NCI-H1436 (cell line): ENCODE results near the gene IGBP1.
"Not testable (repeated sequence)": the region's sequence is repeated elsewhere in the genome, so short reads cannot be mapped to it uniquely, and the experiment has no call there.

Experiments used
- DNase-seq: peaks from one replicate; lab custom pipeline; 2025; lab: John Stamatoyannopoulos, UW

The IGBP1 gene

DNA sequence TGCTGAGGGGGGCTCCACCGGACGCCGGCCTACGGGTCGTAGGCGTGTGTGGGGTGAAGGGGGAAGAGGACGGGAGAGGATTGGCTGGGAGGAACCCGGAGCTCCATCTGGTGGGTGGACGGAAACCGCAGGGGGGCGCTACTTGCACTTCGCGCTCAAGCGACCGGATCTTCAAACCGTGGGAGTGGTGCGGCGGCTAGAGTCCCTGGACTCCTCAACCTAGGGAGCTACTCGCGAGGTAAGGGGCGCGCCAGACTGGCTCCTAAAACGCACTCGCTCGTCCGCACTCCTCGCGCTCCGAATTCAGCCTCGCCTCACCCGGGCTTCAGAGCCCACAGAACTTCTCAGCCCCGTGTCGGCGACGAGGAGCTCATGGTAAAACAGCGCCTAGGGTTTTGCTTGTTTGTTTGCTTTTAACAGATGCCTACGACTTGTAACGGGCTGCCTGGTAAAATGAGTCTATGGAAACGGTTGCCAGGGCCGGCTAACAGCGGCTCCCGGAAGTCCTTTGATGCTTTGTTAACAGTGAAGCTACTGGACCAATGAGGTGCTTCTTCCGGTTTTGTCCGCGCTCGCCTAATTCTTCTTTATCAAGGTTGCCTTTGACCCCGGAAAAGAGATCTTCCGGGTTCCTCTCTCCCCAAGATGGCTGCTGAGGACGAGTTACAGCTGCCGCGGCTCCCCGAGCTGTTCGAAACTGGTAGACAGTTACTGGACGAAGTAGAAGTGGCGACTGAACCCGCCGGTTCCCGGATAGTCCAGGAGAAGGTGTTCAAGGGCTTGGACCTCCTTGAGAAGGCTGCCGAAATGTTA, at the start of gene IGBP1:
TSS of gene IGBP1 (plus strand) at position 145 of the 813 bp plus-strand sequence. CDS start at position 646, 501 bp downstream.
- DNase-seq: peak; percentile 93

DNA sequence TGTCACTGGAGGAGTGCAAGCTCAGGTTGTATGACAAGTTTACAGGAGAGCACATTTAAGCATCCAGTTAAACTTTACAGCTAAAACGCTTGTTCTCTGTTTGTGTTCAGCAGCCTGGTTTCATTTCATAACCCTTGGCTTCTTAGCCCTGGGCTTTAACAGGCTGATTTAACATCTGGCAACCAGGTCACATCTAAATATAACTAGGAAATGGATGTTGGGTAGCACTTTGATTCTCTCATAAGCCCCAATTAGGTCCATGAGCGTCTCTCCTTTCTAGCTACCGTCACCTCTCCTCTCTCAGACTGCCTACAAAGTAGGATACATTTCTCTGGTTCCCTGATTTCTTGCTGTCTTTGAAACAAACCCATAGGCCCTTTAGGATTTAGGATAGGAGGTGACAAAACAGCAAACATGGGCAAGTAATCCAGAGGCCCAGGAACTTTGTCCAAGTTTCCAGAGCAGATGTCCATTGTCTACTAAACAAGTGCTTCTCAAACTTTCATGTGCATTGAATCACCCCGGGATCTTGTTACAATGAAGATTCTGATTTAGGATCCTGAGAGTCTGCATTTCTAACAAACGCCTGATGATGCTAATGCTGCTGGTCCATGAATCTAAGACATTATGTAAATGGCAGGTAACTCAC, 48.5 kb upstream of the IGBP1 start:
- DNase-seq: no peak

DNA sequence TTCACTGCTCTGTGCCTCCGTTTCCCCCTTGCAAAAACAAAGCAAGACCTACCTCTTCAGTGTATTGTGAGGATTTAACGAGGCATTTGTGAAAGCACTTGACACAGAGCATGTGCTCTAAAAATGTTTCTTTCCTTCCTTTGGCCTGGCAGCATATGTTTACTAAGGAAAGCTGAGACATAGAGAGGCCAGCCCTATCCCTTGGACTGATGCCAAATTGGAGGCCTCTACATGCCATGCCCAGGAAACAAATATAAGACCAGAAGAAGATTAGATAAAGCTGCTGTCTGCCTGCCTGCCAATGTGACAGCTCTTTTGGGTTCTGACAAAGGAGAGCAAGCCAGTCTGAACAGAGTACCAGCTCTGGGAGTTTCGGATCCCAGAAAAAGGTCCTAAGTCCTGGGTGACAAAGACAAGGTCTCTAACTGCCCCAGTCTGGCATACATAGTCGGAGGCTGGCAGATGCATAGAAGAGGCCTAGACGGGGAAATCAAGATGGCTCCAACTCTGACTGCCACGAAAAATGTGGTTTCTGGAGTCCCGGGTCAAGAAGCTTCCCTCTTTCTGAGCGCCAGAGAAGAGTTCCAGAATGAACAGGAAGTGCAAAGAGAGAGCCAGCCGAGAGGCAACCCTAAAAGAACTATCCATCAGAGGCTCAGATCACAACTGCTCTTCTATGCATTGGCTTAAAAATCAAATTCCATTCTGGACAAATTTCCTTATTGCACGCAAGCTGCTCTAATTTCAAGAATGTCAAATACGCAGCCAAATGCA, 45.2 kb upstream of the IGBP1 start:
- DNase-seq: no peak

DNA sequence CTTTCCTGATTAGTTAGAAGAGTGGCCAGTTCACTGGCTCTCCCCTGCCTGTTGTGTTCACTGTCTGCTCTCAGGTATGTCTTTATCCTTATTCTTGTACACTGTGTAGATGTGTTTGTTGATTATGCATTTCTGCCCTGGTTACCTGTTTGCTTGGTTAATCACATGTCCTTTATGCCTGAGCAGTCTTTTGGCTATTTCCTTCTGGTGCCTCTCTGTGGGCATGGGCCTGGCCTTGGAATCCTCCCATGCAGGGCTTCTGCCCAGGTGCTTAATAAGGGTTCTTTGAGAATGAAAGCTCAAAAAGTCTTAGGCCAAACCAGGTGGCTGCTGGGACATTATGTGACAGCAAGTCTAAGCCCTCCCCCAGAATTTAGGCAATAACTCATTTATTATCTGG, 44.5 kb upstream of the IGBP1 start:
- no peak for DNase-seq

DNA sequence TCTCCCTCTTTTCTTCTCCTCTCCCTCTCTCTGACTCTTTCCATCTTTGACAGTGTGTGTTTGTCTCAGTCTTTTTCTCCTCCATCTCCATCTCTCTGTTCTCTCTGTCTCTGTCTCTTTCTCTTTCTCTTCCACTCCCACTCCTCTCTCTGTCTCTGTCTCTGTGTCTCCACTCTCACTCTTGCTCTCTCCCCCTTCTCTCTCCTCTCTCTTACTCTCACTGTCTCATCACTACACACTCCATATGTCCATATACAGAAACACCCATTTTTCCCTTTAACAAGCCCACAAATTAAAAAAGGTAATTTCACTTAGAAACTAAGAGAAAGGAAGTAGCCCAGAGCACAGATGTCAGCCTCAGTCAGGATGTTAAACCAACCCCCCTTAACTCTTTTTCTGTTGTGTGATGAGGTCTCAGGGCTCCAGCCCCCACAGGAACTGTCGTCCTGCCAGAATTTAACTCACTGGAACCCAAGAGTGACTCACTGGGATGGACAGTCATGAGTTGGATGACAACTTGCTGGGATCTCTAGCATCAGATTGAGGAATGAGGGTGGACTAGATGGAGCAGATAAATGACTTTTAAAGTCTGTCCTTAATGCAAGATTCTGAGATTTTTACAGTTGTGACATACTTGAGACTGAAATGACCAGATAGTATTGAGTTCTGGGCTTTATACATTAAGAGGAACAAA, 43.5 kb upstream of the IGBP1 start:
- no peak for DNase-seq

DNA sequence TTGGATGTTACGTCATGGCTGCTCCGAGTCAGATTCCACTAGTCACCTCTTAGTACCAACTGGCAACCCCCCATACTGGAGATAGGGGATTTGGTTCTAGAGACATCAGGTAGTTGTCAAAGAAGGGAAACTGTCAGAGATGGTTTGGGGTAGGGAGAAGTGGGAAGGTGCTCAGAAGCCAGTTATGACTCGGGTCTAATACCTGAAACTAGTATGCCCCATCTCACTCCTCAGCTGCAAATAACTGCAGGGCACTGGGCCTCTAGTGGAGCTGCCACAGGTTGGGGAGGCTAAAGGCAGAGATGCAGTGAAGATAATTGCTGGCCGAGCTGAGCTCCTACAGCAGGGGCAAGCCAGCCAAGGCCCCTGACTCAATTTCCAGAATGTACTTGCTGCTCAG, 41.0 kb upstream of the IGBP1 start:
- no peak for DNase-seq

DNA sequence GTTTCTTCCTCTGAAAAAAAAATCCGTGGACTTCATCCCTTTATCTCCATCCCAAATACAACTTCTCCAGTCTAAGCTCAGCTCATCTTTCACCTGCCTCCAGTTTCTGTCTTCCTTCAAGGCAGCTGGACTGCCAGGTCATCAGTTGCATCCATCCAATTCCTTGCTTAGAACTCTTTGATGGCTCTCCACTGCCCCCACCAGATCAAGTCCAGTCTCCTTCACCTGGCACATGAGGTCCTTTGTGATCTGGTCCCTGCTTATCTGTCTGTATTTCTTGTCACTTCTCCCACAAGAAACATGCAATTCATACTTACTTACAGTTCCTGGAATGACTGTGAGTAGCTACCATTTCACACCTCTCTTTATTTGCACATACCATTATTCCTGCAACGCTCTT, 37.2 kb upstream of the IGBP1 start:
- no peak for DNase-seq

DNA sequence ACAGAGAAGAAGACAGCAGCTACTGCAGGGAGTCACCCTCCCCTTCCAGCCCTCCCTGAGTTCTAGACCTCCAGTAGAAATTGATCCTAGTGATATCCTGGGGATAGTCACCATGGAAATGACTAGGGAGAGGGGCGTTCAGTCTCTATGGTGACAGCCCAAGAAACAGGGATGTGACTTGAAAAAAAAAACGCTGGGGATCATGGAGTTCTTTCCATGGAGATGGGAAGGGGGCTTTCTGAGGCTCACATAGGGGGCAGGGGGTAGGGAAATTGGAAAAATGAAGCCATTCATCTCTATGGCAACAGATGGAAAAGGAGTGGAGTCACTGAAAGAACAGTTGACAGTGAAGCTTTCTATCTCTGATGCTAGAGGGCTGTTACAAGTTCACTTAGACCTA, 28.0 kb upstream of the IGBP1 start:
- no peak for DNase-seq

DNA sequence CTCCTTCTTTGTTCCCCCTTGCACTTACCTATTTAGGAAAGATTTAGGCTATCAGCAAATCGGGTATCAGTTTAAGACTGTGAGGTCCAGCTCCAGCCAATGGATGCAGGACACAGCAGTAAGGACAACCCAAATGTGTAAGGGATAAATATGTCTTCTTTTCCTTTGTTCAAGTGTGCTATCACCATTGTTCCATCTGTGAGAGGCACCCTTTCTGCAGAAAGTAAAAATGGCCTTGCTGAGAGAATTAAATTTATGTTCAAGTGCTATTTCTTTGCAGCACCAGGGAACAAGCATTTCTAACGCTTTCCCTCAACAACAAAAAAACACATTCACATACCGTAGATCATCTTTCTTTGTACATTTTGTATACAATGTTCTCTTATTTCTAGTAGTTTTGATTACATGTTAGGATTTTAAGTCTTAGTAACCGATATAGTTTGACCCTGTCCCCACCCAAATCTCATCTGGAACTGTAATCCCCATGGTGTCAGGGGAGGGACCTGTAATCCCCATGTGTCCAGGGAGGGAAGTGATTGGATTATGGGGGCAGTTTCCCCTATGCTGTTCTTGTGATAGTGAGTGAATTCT, 21.7 kb upstream of the IGBP1 start:
- DNase-seq: not testable (repeated sequence)

DNA sequence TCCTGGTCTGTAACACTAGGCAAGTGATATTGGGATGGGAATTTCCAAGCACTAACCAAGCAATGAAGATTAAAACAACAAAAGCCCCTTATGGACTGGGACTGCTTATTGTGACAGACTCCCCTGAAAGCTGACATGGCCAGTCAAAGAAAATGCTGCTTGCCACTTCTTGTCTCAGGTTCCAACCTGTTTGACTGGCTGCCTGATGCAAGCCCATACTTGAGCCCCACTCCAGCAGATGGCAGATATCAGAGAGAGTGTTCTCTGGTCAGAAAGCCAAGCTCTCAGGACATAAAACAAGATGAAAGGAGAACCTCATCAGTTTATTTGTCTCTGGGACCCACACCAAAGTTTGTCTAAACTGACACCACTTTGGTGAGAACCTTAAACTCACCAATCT, 15.5 kb upstream of the IGBP1 start:
- DNase-seq: no peak

DNA sequence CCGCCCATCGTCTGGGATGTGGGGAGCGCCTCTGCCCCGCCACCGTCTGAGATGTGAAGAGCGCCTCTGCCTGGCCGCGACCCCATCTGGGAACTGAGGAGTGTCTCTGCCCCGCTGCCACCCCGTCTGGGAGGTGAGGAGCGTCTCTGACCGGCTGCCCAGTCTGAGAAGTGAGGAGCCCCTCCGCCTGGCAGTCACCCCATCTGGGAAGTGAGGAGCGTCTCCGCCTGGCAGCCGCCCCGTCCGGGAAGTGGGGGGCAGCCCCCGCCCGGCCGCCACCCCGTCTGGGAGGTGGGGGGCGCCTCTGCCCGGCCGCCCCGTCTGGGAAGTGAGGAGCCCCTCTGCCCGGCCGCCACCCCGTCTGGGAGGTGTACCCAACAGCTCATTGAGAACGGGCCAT, 10.2 kb upstream of the IGBP1 start:
- not testable (repeated sequence) for DNase-seq

DNA sequence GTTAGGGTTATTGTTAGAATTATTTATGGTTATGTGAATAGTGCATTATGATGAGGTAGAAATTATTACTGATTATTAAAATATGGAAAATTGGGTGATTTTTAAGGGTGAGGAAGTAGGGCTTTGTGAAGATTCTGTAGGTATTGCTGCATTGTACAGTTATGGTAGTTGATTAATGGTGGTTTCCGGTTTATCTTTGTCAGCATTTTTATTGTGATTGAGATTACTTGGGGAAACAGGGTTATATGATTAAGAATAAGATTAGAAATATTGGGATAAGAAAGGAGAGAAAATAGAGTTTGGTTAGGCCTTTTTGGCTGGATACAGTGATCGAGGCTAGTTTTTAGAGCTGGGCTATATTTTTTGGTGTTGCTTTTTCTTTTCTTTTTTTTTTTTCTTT, 8.6 kb upstream of the IGBP1 start:
- DNase-seq: no peak

DNA sequence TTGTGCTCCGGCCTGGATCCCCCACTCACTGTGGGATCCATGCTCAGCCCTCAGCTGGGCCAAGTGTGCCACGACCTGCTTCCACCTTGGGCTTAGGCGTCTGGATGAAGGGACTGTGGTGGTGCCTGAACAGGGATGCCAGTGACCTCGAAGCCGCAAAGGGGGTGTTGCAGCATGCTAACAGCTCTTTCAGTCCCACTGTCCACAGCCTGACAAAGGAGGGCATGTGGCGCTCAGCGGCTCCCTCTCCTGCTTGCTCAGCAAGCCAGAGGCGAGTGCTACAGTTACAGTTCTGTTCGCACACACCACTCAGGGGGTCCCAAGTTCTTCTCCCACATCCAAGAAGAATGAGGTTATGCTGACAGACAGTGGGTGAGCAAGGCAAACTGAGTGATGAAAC, 5.2 kb upstream of the IGBP1 start:
- no peak for DNase-seq

DNA sequence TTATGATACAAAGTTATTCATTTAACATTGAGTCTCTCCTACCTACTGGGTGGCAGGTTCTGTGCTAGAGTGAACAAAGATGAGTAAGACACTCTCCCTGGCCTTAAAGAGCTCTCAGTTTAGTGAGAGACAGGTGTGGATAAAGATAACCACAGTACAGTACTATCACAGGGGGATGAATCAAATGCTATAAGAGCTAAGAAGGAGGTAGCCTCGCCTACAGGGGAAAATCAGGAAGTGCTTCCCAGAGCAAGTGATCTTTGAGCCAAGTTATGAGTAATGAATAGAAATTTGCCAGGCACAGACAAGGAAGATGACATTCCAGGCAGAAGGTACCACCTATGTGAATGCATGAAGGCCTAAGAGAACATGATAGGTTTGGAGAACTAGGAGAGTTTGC, 3.4 kb upstream of the IGBP1 start:
- DNase-seq: no peak

DNA sequence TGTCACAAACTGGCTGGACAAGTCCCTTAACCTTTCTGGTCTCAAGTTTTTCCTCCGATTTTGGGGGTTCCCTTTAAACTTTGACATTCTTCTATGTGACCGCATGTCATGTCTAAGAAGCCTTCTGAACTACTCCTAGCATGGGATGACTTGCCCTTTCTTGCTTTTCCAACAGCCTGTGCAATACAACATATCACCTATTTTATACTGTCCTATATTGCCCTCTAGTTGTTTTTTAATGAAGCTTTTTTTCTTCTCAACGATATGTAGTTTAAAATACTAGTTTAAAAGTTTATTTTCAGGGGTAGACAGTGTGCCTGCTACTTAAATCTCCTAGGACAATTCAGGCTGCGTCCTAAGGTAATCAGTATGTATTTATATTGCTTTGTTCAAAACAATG, 1.0 kb upstream of the IGBP1 start:
- no peak for DNase-seq

DNA sequence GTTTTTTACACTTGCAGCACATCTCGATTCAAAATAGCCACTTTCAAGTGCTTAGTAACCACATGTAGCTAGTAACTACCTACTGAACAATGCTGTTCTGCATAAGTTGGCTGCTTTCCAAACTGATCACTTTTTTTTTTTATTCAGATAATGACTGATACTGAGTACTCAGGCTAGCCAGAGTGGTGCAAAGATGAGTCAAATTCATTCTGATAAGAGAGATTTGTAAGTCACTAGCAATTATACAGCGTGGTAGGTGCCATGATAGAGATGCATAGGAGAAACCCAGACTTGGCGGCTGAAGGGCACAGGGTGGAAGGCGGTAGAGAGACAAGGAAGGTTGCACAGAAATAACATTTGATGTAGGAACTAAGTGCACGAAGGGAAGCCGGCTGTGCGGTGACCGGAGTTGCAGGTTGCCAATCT, 357 bp upstream of the IGBP1 start:
- no peak for DNase-seq

DNA sequence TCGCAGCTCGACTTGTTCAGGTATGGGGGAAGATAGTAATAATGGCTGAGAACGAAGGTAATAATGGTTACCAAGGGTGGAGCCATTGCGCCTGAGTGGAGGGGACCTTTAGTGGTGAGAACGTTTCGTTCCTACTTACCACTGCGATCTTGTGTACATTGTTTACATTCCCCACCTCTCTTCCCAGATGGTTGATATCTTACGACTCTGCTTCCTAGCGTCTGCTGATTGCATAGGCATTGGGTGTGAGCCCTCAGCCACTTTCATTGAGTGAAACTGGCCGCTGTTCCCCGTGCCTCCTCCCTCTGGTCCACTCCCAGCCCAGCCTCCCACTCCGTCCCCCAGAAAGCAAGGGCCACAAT, 850 bp downstream of the IGBP1 start:
- no peak for DNase-seq

DNA sequence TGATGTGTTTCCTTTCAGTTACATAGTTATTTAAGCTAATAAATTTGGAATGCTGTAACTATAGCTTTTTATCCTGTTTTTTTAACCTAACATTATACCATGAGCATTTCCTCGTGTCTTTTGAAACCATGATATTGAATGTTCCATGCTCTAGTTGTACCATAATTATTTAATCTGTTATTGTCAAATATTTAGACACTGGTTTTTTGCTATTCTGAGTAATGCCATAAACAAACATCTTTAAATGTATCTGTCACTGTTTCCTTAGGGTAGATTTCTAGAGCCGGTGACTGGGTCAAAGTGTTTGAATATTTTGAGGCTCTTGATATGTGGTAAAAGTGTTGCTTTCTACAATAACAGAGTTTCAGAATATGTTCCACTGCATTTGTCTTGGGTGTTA, 5.4 kb downstream of the IGBP1 start:
- DNase-seq: no peak

DNA sequence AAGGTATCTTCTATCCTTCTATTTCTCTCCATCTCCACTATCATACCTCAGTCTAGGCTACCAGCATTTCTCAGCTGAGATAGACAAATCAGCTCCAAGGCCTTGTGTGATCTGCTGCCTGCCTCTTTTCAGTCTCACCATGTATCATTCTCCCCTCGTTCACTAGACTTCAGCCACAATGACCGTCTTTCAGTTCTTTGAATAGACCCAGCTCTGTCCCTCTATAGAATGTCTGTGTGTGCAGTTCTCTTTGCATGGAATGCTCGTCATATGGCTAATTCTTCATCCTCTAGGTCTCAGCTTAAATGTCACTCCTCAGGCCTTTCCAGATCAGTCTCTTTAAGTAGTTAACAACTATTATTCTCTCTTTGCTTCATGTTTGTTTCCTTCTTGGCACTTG, 6.5 kb downstream of the IGBP1 start:
- no peak for DNase-seq

DNA sequence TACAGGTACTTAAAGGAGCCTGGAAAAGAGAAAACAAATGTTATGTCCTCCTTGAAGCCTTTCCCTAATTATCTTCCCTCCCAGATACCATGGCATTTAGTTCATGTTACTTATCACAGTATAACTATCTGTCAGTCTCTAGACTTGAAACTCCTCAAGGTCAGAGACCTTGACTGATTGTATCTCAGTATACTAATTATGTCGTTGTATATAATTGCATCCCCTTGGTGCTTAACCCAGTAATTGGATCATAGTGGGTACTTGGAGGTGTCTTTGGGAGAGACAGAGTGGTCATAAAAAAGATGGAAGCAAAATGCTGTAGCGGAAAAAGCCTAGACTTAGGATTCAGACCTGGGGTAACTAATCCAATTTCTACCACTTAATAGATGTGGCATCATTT, 8.1 kb downstream of the IGBP1 start:
- no peak for DNase-seq

DNA sequence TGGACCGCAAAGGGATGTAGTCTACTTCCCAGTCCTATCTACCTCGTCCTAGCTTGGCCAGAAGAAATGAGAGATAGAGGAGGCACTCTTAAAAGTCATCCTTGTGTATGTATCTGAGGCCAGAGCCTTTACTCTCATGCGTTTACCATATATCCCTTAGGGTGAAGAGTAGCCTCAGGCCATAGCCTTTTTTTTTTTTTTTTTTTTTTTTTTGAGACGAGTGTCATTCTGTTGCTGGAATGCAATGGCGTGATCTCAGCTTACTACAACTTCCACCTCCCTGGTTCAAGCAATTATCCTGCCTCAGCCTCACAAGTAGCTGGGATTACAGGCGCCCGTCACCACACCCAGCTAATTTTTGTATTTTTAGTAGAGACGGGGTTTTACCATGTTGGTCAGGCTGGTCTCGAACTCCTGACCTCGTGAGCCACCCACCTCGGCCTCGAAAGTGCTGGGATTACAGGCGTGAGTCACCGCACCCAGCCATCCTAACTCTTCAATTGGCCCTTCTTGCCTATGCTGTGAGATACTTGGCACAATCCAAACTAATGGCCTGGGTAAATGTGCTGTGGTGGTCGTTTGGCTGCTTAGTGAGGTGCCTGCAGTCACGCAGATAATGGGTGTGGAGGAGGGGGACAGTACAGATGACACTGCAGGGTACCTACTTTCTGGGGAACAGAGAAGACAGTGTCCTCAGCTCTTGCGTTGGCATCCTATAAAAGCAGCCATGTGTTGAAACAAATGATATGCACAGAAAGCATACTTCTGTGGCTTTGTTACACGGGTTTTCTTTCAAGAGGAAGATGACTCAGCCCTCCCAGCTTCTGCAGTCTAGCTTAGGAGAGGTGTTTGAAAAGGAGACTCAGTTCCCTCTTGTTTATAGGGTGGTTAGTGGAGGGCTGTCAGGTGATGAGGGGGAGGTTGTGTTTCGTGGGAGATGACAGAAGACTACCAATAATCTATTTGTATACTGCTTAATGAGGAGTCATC, 33.6 kb downstream of the IGBP1 start:
- DNase-seq: no peak
